ENCODE measurements around the gene STAT2. TPM values are rescaled to one million over a fixed set of nuclear protein-coding genes. Genes with fewer than 3 reads are reported as not detected.

The STAT2 gene
- total and polyA plus RNA-seq, 2 of the 13 experiments (the other 11 are each of a cell fraction or from before 2014, with no cell fraction given), result 43.5 to 84.6 TPM

- TF ChIP-seq TFE3 (CRISPR knock-in tag; IDR thresholded peaks at IDR 0.05), result peak; percentile 88
- no peak for TF ChIP-seq RNF2 (conservative IDR thresholded peaks at IDR 0.05; ENCODE audit: low read depth)
- TF ChIP-seq ZNF496 (CRISPR knock-in tag; IDR thresholded peaks at IDR 0.05; ENCODE audit: insufficient replicate concordance), result no peak
- no peak for TF ChIP-seq ZNF230 (CRISPR knock-in tag; IDR thresholded peaks at IDR 0.05)
- TF ChIP-seq HCFC1 (IDR thresholded peaks at IDR 0.05; ENCODE audit: low read depth, low read length), result peak; percentile 98
- no peak for TF ChIP-seq DDIT3 (CRISPR knock-in tag; IDR thresholded peaks at IDR 0.05)
- TF ChIP-seq TFAP4 (IDR thresholded peaks at IDR 0.05; ENCODE audit: borderline replicate concordance, low read depth), result peak; percentile 78
- TF ChIP-seq ZNF292 (CRISPR knock-in tag; IDR thresholded peaks at IDR 0.05; ENCODE audit: borderline replicate concordance, low read depth), result no peak; the same call in none of the 2 replicates
- TF ChIP-seq, protein P1, sequence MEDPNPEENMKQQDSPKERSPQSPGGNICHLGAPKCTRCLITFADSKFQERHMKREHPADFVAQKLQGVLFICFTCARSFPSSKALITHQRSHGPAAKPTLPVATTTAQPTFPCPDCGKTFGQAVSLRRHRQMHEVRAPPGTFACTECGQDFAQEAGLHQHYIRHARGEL (CRISPR knock-in tag; IDR thresholded peaks at IDR 0.05), result peak; percentile 57; the same call in 1 of the 2 replicates
- TF ChIP-seq, protein P2, sequence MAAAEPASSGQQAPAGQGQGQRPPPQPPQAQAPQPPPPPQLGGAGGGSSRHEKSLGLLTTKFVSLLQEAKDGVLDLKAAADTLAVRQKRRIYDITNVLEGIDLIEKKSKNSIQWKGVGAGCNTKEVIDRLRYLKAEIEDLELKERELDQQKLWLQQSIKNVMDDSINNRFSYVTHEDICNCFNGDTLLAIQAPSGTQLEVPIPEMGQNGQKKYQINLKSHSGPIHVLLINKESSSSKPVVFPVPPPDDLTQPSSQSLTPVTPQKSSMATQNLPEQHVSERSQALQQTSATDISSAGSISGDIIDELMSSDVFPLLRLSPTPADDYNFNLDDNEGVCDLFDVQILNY (CRISPR knock-in tag; conservative IDR thresholded peaks at IDR 0.05), result no peak; the same call in 1 of the 2 replicates
- TF ChIP-seq ZNF773 (CRISPR knock-in tag; IDR thresholded peaks at IDR 0.05; ENCODE audit: borderline replicate concordance), result no peak; the same call in 1 of the 2 replicates
- peak; percentile 69; the same call in 1 of the 2 replicates for TF ChIP-seq ZNF343 (CRISPR knock-in tag; IDR thresholded peaks at IDR 0.05)
- peak; percentile 71 for TF ChIP-seq NFYC (CRISPR knock-in tag; IDR thresholded peaks at IDR 0.05)
- no peak for TF ChIP-seq ZNF775 (CRISPR knock-in tag; IDR thresholded peaks at IDR 0.05; ENCODE audit: borderline replicate concordance)
- TF ChIP-seq TBL1XR1 (IDR thresholded peaks at IDR 0.05; ENCODE audit: borderline replicate concordance, low read length, partially characterized antibody), result peak; percentile 52
- peak; percentile 39 for TF ChIP-seq RBM39 (IDR thresholded peaks at IDR 0.05; ENCODE audit: low read depth, low read length, poor library complexity, severe bottlenecking)
- TF ChIP-seq HMGA1 (CRISPR knock-in tag; conservative IDR thresholded peaks at IDR 0.05), result no peak
- TF ChIP-seq SRSF1 (optimal IDR thresholded peaks at IDR 0.05; ENCODE audit: low read depth, low read length), result peak; percentile 13
- TF ChIP-seq ZNF674 (CRISPR knock-in tag; IDR thresholded peaks at IDR 0.05; ENCODE audit: low read depth), result no peak
- no peak for TF ChIP-seq ZNF17 (CRISPR knock-in tag; IDR thresholded peaks at IDR 0.05)
- TF ChIP-seq, protein P3, sequence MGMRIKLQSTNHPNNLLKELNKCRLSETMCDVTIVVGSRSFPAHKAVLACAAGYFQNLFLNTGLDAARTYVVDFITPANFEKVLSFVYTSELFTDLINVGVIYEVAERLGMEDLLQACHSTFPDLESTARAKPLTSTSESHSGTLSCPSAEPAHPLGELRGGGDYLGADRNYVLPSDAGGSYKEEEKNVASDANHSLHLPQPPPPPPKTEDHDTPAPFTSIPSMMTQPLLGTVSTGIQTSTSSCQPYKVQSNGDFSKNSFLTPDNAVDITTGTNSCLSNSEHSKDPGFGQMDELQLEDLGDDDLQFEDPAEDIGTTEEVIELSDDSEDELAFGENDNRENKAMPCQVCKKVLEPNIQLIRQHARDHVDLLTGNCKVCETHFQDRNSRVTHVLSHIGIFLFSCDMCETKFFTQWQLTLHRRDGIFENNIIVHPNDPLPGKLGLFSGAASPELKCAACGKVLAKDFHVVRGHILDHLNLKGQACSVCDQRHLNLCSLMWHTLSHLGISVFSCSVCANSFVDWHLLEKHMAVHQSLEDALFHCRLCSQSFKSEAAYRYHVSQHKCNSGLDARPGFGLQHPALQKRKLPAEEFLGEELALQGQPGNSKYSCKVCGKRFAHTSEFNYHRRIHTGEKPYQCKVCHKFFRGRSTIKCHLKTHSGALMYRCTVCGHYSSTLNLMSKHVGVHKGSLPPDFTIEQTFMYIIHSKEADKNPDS (CRISPR knock-in tag; IDR thresholded peaks at IDR 0.05), result no peak
- peak; percentile 31; the same call in 1 of the 2 replicates for TF ChIP-seq ZNF547 (CRISPR knock-in tag; IDR thresholded peaks at IDR 0.05)
- TF ChIP-seq PAX8 (CRISPR knock-in tag; IDR thresholded peaks at IDR 0.05; ENCODE audit: borderline replicate concordance), result no peak
- no peak for TF ChIP-seq MTF1 (CRISPR knock-in tag; IDR thresholded peaks at IDR 0.05)
Observed at GRCh38 chr12:56315622-56316473, 44.1 kb downstream of the STAT2 start, which contains the start of gene CNPY2 (continued).
